ENCODE results near the gene NAA25.

- no peak for TF ChIP-seq CTCF (IDR thresholded peaks at IDR 0.05)
- TF ChIP-seq EP300 (IDR thresholded peaks at IDR 0.05) = no peak
- TF ChIP-seq POLR2A (IDR thresholded peaks at IDR 0.05) = no peak
- TF ChIP-seq POLR2AphosphoS5 (IDR thresholded peaks at IDR 0.05) = no peak
These were observed 84.7 kb downstream of the NAA25 start for GRCh38 chr12:112023759-112024396.
